ENCODE measurements around the gene CGB5. TPM values are rescaled to one million over a fixed set of nuclear protein-coding genes. Genes with fewer than 3 reads are reported as not detected.

Gene CGB5
- total RNA-seq, 3 donors from 2014 or later: not detected

- DNase-seq (ENCODE audit: low spot score in 2 of 2): peak in 1 of 2 donors; percentile 56
- Histone ChIP-seq H3K9me3 (no peaks in the 10 kb centered on the region), H3K4me1 (no peaks in the 10 kb centered on the region), H3K4me3 (peak within 1 kb of the TSS; percentile 44 to 83 (median 57)), H3K27me3 (peaks cover 0 to 7% of the 10 kb centered on the region in 2 donors), H3K27ac (no peak within 1 kb of the TSS), H3K36me3 (no peaks in the 10 kb centered on the region)
- TF ChIP-seq POLR2A (IDR thresholded peaks at IDR 0.05): no peak
- no peak for TF ChIP-seq CTCF (IDR thresholded peaks at IDR 0.05)
- TF ChIP-seq POLR2AphosphoS5 (IDR thresholded peaks at IDR 0.05): no peak
- intact Hi-C loops (cut with DNase I; ENCODE audit: low total_unique reads): no loop called here
These were observed 14.1 kb downstream of the CGB5 start, which contains the start of gene CGB7 for GRCh38 chr19:49057636-49058234. Gene CGB7, minus strand, starts transcription at chr19:49057749. Its CDS starts 2,374 bp downstream, at chr19:49055375.

- H3K4me1 ChIP-seq: no peaks in the 10 kb centered on the region
- H3K27ac ChIP-seq: no peak overlapping the region
- peak overlapping the region in 1 of 3 donors; percentile 57 for H3K4me3 ChIP-seq
- H3K36me3 ChIP-seq: no peaks in the 10 kb centered on the region
- no peaks in the 10 kb centered on the region for H3K9me3 ChIP-seq
- peaks cover 0 to 7% of the 10 kb centered on the region in 2 donors for H3K27me3 ChIP-seq
- intact Hi-C loops (cut with DNase I; ENCODE audit: low total_unique reads): no loop called here
- TF ChIP-seq POLR2AphosphoS5 (IDR thresholded peaks at IDR 0.05) (no peak), POLR2A (IDR thresholded peaks at IDR 0.05) (no peak), CTCF (IDR thresholded peaks at IDR 0.05) (no peak)
- peak in 1 of 2 donors; percentile 63 for DNase-seq (ENCODE audit: low spot score in 2 of 2)
These were observed 14.9 kb downstream of the CGB5 start for GRCh38 chr19:49058562-49058961.

- intact Hi-C loops (cut with DNase I; ENCODE audit: low total_unique reads): no loop called here
- Histone ChIP-seq H3K27ac (no peak overlapping the region), H3K9me3 (no peaks in the 10 kb centered on the region), H3K4me1 (no peaks in the 10 kb centered on the region), H3K27me3 (peaks cover 0 to 7% of the 10 kb centered on the region in 2 donors), H3K4me3 (no peak overlapping the region), H3K36me3 (no peaks in the 10 kb centered on the region)
- no peak for DNase-seq (ENCODE audit: low spot score in 2 of 2)
- no peak for TF ChIP-seq CTCF (IDR thresholded peaks at IDR 0.05)
These were observed 15.4 kb downstream of the CGB5 start for GRCh38 chr19:49059053-49059452.

- Histone ChIP-seq H3K9me3 (no peaks in the 10 kb centered on the region), H3K4me1 (no peaks in the 10 kb centered on the region), H3K36me3 (no peaks in the 10 kb centered on the region), H3K4me3 (no peak overlapping the region), H3K27me3 (peaks cover 0 to 15% of the 10 kb centered on the region in 2 donors), H3K27ac (no peak overlapping the region)
- intact Hi-C loops (cut with DNase I; ENCODE audit: low total_unique reads): no loop called here
- TF ChIP-seq CTCF (IDR thresholded peaks at IDR 0.05) (no peak), POLR2A (IDR thresholded peaks at IDR 0.05) (no peak), POLR2AphosphoS5 (IDR thresholded peaks at IDR 0.05) (no peak)
- DNase-seq (ENCODE audit: low spot score in 2 of 2): no peak
These were observed 17.4 kb downstream of the CGB5 start for GRCh38 chr19:49061000-49061399.

- Histone ChIP-seq H3K4me3 (no peak overlapping the region), H3K9me3 (no peaks in the 10 kb centered on the region), H3K27me3 (peaks cover 0 to 15% of the 10 kb centered on the region in 2 donors), H3K36me3 (no peaks in the 10 kb centered on the region), H3K4me1 (no peaks in the 10 kb centered on the region), H3K27ac (no peak overlapping the region)
- no peak for DNase-seq (ENCODE audit: low spot score in 2 of 2)
- intact Hi-C loops (cut with DNase I; ENCODE audit: low total_unique reads): no loop called here
- TF ChIP-seq CTCF (IDR thresholded peaks at IDR 0.05): no peak
- TF ChIP-seq POLR2AphosphoS5 (IDR thresholded peaks at IDR 0.05): no peak
- no peak for TF ChIP-seq POLR2A (IDR thresholded peaks at IDR 0.05)
These were observed 17.8 kb downstream of the CGB5 start for GRCh38 chr19:49061445-49061844.

Data from breast epithelium (tissue), 4 donors.